GM12865 (cell line): ENCODE measurements around the gene LSM2.
"Not testable (repeated sequence)": the region's sequence is repeated elsewhere in the genome, so short reads cannot be mapped to it uniquely, and the experiment has no call there.

ENCODE experiments used
- DNase-seq: peaks from one replicate; pipeline ENCODE4 v3.0.0; 2010; ENCODE audit warnings: low read depth
- H3K4me3 ChIP-seq: 2 replicates; pipeline ENCODE4 v1.5.1; 2011; ENCODE audit warnings: mild to moderate bottlenecking, low read depth, low read length, control low read depth
- CTCF ChIP-seq: IDR thresholded peaks from 2 replicates; pipeline ENCODE4 v1.5.1; 2011; ENCODE audit warnings: low read length, control low read depth, low read depth, inconsistent platforms; ENCODE audit not compliant: insufficient read depth; ENCODE audit errors: missing control alignments

LSM2 gene

GRCh38 chr6:31799781-31800180, 7.0 kb downstream of the LSM2 start:
- TF ChIP-seq CTCF = no peak
- no peak for DNase-seq
- no peak overlapping the region for H3K4me3 ChIP-seq

- no peak overlapping the region for H3K4me3 ChIP-seq
- no peak for TF ChIP-seq CTCF
- DNase-seq = no peak
These were observed 9.2 kb downstream of the LSM2 start for GRCh38 chr6:31797588-31797987.

- no peak for DNase-seq
- H3K4me3 ChIP-seq = no peak overlapping the region
- TF ChIP-seq CTCF = no peak
These were observed 9.8 kb downstream of the LSM2 start for GRCh38 chr6:31796993-31797385.

- peak within 1 kb of the TSS; percentile 95 for H3K4me3 ChIP-seq
- DNase-seq = peak; percentile 96
- peak; percentile 85 for TF ChIP-seq CTCF
These were observed 11.0 kb downstream of the LSM2 start, which contains the start of gene VARS1 for GRCh38 chr6:31795616-31796298. Gene VARS1 (minus strand): TSS chr6:31795752. CDS start chr6:31795217, 535 bp downstream.

GRCh38 chr6:31794866-31795615, 11.7 kb downstream of the LSM2 start:
- TF ChIP-seq CTCF = no peak
- no peak for DNase-seq
- H3K4me3 ChIP-seq = peak overlapping the region; percentile 95

- DNase-seq = no peak
- H3K4me3 ChIP-seq = peak overlapping the region; percentile 95
- TF ChIP-seq CTCF = no peak
These were observed 12.4 kb downstream of the LSM2 start for GRCh38 chr6:31794294-31794865.

- not testable (repeated sequence) for DNase-seq
- peak overlapping the region; percentile 95; the same call in 1 of the 2 replicates for H3K4me3 ChIP-seq
These were observed 12.9 kb downstream of the LSM2 start for GRCh38 chr6:31793927-31794245.
